ENCODE data around the gene AUTS2.

The AUTS2 gene

GRCh38 chr7:70837589-70837988, 1239.3 kb downstream of the AUTS2 start:
- no peak for DNase-seq

DNA sequence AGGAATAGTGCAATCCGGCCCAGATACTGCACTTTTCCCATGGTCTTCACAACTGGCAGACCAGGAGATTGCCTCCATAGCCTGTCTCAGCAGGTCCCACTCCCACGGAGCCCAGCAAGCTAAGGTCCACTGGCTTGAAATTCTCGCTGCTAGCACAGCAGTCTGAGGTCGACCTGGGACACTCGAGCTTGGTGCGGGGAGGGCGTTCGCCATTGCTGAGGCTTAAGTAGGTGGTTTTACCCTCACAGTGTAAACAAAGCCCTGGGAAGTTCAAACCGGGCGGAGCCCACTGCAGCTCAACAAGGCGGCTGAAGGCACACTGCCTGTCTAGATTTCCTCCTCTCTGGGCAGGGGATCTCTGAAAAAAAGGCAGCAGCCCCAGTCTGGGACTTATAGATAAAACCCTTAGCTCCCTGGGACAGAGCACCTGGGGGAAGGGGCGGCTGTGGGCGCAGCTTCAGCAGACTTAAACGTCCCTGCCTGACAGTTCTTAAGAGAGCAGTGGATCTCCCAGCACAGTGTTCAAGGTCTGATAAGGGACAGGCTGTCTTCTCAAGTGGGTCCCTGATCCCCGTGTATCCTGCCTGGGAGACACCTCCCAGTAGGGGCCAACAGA, 1240.1 kb downstream of the AUTS2 start:
- no peak for DNase-seq

All from 8988T (cell line).